Measurements from ENCODE around the gene PTGFRN. TPM values are rescaled to one million over a fixed set of nuclear protein-coding genes. Genes with fewer than 3 reads are reported as not detected.
A peak's percentile ranks its signal among the peaks of the same experiment; 100 is the strongest.

The PTGFRN gene
- total and polyA plus RNA-seq, 5 experiments from 2014 or later, result 0.09 to 0.47 (median 0.23) TPM; not detected in 2

- H3K4me1 Mint-ChIP-seq, result peaks cover 29 to 53% (median 48%) of the 10 kb centered on the region in 4 donors
- DNase-seq (no peak), ATAC-seq (no peak)
- H3K27me3 Mint-ChIP-seq, result peaks cover 0 to 1% (median 0%) of the 10 kb centered on the region in 5 donors
- H3K36me3 Mint-ChIP-seq, result no peaks in the 10 kb centered on the region
- POLR2A ChIA-PET, result no interaction called here
- H3K4me3 Mint-ChIP-seq, result no peak overlapping the region
- no peaks in the 10 kb centered on the region for H3K9me3 Mint-ChIP-seq
- peak overlapping the region in 1 of 10 donors; percentile 32 for H3K27ac Mint-ChIP-seq
Observed at GRCh38 chr1:116990612-116991151, 81.0 kb downstream of the PTGFRN start.

- Mint-ChIP-seq H3K4me1 (peaks cover 26 to 48% (median 42%) of the 10 kb centered on the region in 4 donors), H3K27ac (peak overlapping the region in 8 of 10 donors; percentile 6 to 90 (median 58)), H3K27me3 (peaks cover 0 to 1% (median 0%) of the 10 kb centered on the region in 5 donors), H3K36me3 (no peaks in the 10 kb centered on the region), H3K9me3 (no peaks in the 10 kb centered on the region), H3K4me3 (peak overlapping the region in 9 of 10 donors; percentile 15 to 73 (median 48))
- ATAC-seq (no peak), DNase-seq (no peak)
- POLR2A ChIA-PET, result no interaction called here
Observed at GRCh38 chr1:116991171-116991845, 81.6 kb downstream of the PTGFRN start.

DNA sequence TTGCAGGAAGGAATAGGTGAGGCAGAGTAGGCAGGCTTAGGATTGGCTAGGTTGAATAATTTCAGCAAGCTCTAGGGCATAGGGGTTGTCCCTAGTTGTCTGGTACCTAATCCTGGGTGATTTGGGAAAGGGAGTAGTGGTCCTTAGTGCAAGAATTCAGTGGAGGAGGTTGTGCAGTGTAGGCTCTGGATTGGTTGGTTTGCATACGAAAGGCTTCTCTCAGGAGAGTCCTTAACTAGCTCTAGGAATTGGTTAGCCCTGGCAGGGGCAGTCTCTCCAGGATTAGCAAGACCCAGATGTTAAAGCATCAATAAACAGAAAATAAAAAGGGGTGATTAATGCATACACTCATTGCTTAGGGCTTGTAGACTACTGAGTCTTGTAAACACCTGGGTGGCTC is 82.2 kb downstream of the PTGFRN start:
- no peaks in the 10 kb centered on the region for H3K36me3 Mint-ChIP-seq
- POLR2A ChIA-PET, result no interaction called here
- DNase-seq (no peak), ATAC-seq (no peak)
- peak overlapping the region; percentile 15 to 73 (median 43) for H3K4me3 Mint-ChIP-seq
- H3K4me1 Mint-ChIP-seq, result peaks cover 24 to 42% (median 37%) of the 10 kb centered on the region in 4 donors
- peaks cover 0 to 1% (median 0%) of the 10 kb centered on the region in 5 donors for H3K27me3 Mint-ChIP-seq
- H3K27ac Mint-ChIP-seq, result peak overlapping the region in 7 of 10 donors; percentile 6 to 90 (median 61)
- H3K9me3 Mint-ChIP-seq, result no peaks in the 10 kb centered on the region

DNA sequence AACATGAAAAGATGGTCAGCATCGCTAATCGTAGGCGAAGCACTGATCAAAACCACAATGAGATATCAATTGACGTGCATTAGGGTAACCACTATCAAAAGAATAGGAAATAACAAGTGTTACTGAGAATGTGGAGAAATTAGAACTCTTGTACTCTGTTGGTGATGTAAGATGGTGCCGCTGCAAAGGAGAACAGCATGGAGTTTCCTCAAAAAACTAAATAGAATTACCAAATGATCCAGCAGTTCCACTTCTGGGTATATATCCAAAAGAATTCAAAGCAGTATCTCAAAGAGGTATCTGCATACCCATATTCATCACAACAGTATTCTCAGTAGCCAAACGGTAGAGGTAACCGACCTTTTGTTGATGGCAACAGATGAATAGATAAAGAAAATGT is 83.6 kb downstream of the PTGFRN start:
- Mint-ChIP-seq H3K9me3 (no peaks in the 10 kb centered on the region), H3K27me3 (peaks cover 0 to 1% (median 0%) of the 10 kb centered on the region in 5 donors), H3K27ac (no peak overlapping the region), H3K4me3 (no peak overlapping the region), H3K4me1 (peaks cover 18 to 29% (median 25%) of the 10 kb centered on the region in 4 donors), H3K36me3 (no peaks in the 10 kb centered on the region)
- POLR2A ChIA-PET, result interaction anchor here (0.6 kb wide), 1 partner anchor 238 kb away, joined by 4 read pairs; no protein-coding TSS in a partner anchor
- ATAC-seq, result no peak
- DNase-seq, result no peak

DNA sequence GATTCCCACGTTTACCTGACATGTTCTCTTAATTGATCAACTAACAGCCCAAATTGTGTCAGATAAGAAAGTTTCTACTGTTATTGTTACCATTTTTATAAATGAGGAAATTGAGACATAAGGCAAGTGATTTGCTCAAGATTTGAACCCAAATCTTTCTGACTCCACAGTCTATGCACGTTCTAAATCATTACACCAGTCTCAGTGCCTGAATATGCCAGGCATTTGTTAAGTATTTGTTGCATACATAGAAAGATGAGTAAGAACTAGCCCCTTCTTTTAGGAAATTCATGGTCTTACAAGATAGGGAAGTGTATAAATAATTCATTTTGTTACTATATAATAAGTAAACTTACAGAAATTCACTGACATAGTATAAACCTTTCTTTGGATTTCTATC is 84.7 kb downstream of the PTGFRN start:
- Mint-ChIP-seq H3K4me3 (no peak overlapping the region), H3K9me3 (no peaks in the 10 kb centered on the region), H3K27me3 (peaks cover 0 to 1% (median 0%) of the 10 kb centered on the region in 5 donors), H3K36me3 (no peaks in the 10 kb centered on the region), H3K4me1 (peaks cover 17 to 22% (median 20%) of the 10 kb centered on the region in 4 donors), H3K27ac (no peak overlapping the region)
- no peak for ATAC-seq
- no peak for DNase-seq
- POLR2A ChIA-PET, result no interaction called here

DNA sequence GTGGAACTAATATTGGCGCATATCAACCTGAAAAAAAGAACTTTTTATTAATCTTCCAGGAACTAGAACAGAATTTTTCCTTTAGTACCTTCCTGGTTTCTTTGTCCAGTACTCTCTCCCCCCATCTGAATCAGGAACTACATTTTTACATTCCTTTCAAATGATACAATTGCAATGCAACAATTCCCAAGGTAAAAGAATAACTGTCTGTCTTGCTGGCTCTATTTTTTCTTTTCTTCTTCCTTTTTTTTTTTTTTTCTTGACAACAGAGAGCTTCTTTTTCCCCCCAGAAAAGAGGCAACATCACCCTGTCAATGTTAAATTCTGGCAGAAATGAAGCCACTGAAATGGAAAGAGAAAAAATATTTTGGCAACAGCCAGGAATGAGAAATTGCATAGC is 87.3 kb downstream of the PTGFRN start:
- POLR2A ChIA-PET, result interaction anchor here (1.2 to 2.3 kb wide), 2 partner anchors 10 to 55 kb away, joined by 3 to 15 read pairs; no protein-coding TSS in a partner anchor
- DNase-seq (no peak), ATAC-seq (no peak)
- no peak overlapping the region for H3K27ac Mint-ChIP-seq
- peaks cover 0 to 1% (median 0%) of the 10 kb centered on the region in 5 donors for H3K27me3 Mint-ChIP-seq
- H3K36me3 Mint-ChIP-seq, result no peaks in the 10 kb centered on the region
- no peaks in the 10 kb centered on the region for H3K9me3 Mint-ChIP-seq
- no peak overlapping the region for H3K4me3 Mint-ChIP-seq
- peaks cover 28 to 35% (median 30%) of the 10 kb centered on the region in 4 donors for H3K4me1 Mint-ChIP-seq

DNA sequence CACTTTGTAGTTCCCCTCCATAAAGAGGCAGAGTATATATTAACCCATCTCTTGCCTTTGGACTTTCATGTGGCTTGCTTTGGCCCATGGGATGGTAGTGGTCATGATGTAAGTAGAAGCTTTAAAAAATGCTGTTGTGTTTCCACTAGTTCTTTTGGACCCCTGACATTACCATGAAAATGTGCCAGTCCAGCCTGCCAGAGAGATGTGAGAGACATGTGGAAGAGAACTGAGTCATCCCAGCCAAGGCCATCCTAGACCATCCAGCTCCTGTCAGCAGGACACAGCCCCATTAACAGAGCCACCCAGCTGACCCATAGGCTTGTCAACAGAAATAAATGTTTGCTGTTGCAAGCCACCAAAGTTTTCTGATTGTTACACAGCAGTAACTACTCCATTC is 87.9 kb downstream of the PTGFRN start:
- H3K27ac Mint-ChIP-seq, result no peak overlapping the region
- no peaks in the 10 kb centered on the region for H3K27me3 Mint-ChIP-seq
- no peak for DNase-seq
- no peak for ATAC-seq
- POLR2A ChIA-PET, result no interaction called here
- H3K36me3 Mint-ChIP-seq, result no peaks in the 10 kb centered on the region
- H3K4me1 Mint-ChIP-seq, result peaks cover 31 to 39% (median 33%) of the 10 kb centered on the region in 4 donors
- no peaks in the 10 kb centered on the region for H3K9me3 Mint-ChIP-seq
- H3K4me3 Mint-ChIP-seq, result no peak overlapping the region

- Mint-ChIP-seq H3K4me3 (peak overlapping the region in 2 of 10 donors; percentile 19 to 41), H3K36me3 (no peaks in the 10 kb centered on the region), H3K27ac (peak overlapping the region in 9 of 10 donors; percentile 72 to 95 (median 92)), H3K9me3 (peaks cover 0 to 3% (median 0%) of the 10 kb centered on the region in 9 donors), H3K4me1 (peaks cover 41 to 54% (median 49%) of the 10 kb centered on the region in 4 donors), H3K27me3 (no peaks in the 10 kb centered on the region)
- DNase-seq (no peak), ATAC-seq (no peak)
- POLR2A ChIA-PET, result no interaction called here
Observed at GRCh38 chr1:116999596-116999995, 89.9 kb downstream of the PTGFRN start.

- POLR2A ChIA-PET, result no interaction called here
- ATAC-seq, result no peak
- peak overlapping the region in 5 of 10 donors; percentile 28 to 76 (median 54) for H3K4me3 Mint-ChIP-seq
Observed at GRCh38 chr1:117000142-117000541, 90.4 kb downstream of the PTGFRN start.

GRCh38 chr1:117001254-117001927 is 91.7 kb downstream of the PTGFRN start, which contains the start of gene CD101:
CD101 (plus strand) TSS chr1:117001760; CDS start chr1:117001818, 58 bp downstream.
- ATAC-seq, result peak in 1 of 2 donors; percentile 70
- Mint-ChIP-seq H3K36me3 (no peaks in the 10 kb centered on the region), H3K4me1 (peaks cover 49 to 71% (median 65%) of the 10 kb centered on the region in 4 donors), H3K27me3 (no peaks in the 10 kb centered on the region), H3K27ac (peak within 1 kb of the TSS; percentile 41 to 100 (median 93)), H3K9me3 (peaks cover 0 to 6% (median 0%) of the 10 kb centered on the region in 9 donors), H3K4me3 (peak within 1 kb of the TSS in 9 of 10 donors; percentile 60 to 84 (median 76))
- POLR2A ChIA-PET, result interaction anchor here (1.0 kb wide), 1 partner anchor 58 kb away, joined by 4 read pairs; the partner anchor contains the start of gene TTF2
- DNase-seq, result peak in 3 of 10 donors; percentile 36 to 49 (median 38)

More at GRCh38 chr1:117000142-117000541, 90.4 kb downstream of the PTGFRN start:
- Mint-ChIP-seq H3K27ac (peak overlapping the region in 9 of 10 donors; percentile 72 to 95 (median 92)), H3K4me1 (peaks cover 42 to 59% (median 54%) of the 10 kb centered on the region in 4 donors), H3K36me3 (no peaks in the 10 kb centered on the region), H3K27me3 (no peaks in the 10 kb centered on the region), H3K9me3 (peaks cover 0 to 3% (median 0%) of the 10 kb centered on the region in 9 donors)
- no peak for DNase-seq

DNA sequence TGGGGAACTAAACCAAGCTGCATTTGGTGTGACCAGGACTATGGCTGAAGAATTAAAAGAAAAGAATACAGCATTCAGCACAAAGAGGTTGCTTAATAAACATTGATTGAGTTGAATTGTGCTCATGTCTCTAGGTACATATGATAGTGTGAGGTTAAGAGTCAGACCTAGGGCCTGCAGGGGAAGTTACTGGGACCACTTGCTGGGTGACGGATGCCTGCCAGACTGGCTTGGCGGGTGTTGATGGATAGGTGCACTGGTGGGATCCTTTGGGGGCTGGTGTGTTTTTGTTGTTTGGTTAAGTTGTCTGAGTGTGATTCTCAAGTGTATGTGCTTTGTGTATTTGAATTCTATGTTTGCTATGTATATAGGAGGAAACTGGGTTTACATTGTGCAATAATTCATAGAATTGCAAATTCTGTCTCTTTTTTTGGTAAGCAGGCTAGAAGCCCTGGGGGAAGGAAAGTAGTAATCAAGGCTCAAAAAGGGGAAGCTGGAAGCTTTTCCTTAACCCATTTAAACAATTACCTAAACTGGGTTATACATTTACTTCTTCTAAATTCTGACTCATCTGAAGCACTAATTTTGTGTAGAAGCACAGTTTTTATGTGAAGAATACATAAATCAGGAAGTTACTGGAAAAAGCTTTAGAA is 93.6 kb downstream of the PTGFRN start:
- peak overlapping the region in 9 of 10 donors; percentile 46 to 76 (median 64) for H3K4me3 Mint-ChIP-seq
- peak overlapping the region in 9 of 10 donors; percentile 80 to 100 (median 90) for H3K27ac Mint-ChIP-seq
- H3K36me3 Mint-ChIP-seq, result no peaks in the 10 kb centered on the region
- peaks cover 0 to 11% (median 0%) of the 10 kb centered on the region in 9 donors for H3K9me3 Mint-ChIP-seq
- POLR2A ChIA-PET, result interaction anchor here (1.1 kb wide), 1 partner anchor 14 kb away, joined by 3 read pairs; no protein-coding TSS in a partner anchor
- H3K4me1 Mint-ChIP-seq, result peaks cover 51 to 82% (median 81%) of the 10 kb centered on the region in 4 donors
- no peak for DNase-seq
- no peaks in the 10 kb centered on the region for H3K27me3 Mint-ChIP-seq
- ATAC-seq, result no peak

- Mint-ChIP-seq H3K27ac (peak overlapping the region in 9 of 10 donors; percentile 89 to 100 (median 96)), H3K36me3 (peaks cover 0 to 24% (median 18%) of the 10 kb centered on the region in 3 donors), H3K9me3 (peaks cover 0 to 11% (median 0%) of the 10 kb centered on the region in 9 donors), H3K4me3 (peak overlapping the region; percentile 38 to 84 (median 70)), H3K27me3 (no peaks in the 10 kb centered on the region), H3K4me1 (peaks cover 42 to 88% (median 77%) of the 10 kb centered on the region in 4 donors)
- POLR2A ChIA-PET, result interaction anchor here (1.0 kb wide), 1 partner anchor 20 kb away, joined by 4 read pairs; no protein-coding TSS in a partner anchor
- no peak for ATAC-seq
- DNase-seq, result no peak
Observed at GRCh38 chr1:117007719-117008013, 98.0 kb downstream of the PTGFRN start.
